Brain microvascular endothelial cell (primary cell): ENCODE data around the gene ATP6V0D1.
"Not testable (repeated sequence)": the region's sequence is repeated elsewhere in the genome, so short reads cannot be mapped to it uniquely, and the experiment has no call there.

ENCODE experiments used
- DNase-seq: peaks from one replicate; pipeline ENCODE4 v3.0.0-alpha.2; 2020
- H3K27ac ChIP-seq: fragments of 250-450 bp; sonication (Bioruptor Pico); 2 replicates; pipeline ENCODE4 v1.5.1; 2020; ENCODE audit warnings: mild to moderate bottlenecking, moderate library complexity
- H3K27me3 ChIP-seq: fragments of 250-450 bp; sonication (Bioruptor Pico); replicated peaks from 2 replicates; pipeline ENCODE4 v1.5.1; 2020; ENCODE audit warnings: mild to moderate bottlenecking
- H3K36me3 ChIP-seq: fragments of 250-450 bp; sonication (Bioruptor Pico); replicated peaks from 2 replicates; pipeline ENCODE4 v1.5.1; 2020; ENCODE audit warnings: mild to moderate bottlenecking
- H3K4me3 ChIP-seq: 2 replicates; pipeline ENCODE4 v1.5.1; 2011; ENCODE audit warnings: low read depth, mild to moderate bottlenecking, control low read depth, low read length, moderate library complexity
- in situ Hi-C: cut with HindIII; loops from 2 replicates; pipeline ENCODE4 v1.10.0; 2017; ENCODE audit warnings: low sequenced_read_pairs, low pct_ligation_motif_present
- TF ChIP-seq, protein P1 (sequence below): IDR thresholded peaks from 2 replicates; pipeline ENCODE4 v1.5.1; 2011; ENCODE audit warnings: low read depth, mild to moderate bottlenecking, moderate library complexity, low read length, control low read depth, inconsistent platforms; ENCODE audit errors: missing control alignments

ATP6V0D1 gene

DNA sequence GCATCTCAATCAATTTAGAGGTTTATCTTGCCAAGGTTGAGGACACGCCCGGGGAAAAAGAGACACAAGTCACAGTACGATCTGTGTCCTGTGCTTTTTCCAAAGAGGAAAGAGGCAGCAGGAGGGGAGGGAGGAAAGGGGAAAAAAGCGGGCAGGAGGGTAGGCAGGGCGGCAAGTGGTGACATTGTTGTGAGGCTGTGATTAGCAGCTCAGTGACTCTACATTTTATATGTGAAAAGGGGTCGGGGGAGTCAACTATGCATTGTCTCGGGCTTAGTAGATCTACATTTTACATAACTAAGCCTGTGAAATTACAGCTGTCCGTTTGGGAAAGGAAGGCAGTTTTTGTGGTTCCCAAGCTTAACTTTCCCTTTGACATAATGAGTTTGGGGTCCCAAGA, 25.5 kb upstream of the ATP6V0D1 start:
- in situ Hi-C loops: no loop called here
- Histone ChIP-seq H3K4me3 (no peak overlapping the region), H3K36me3 (no peaks in the 10 kb centered on the region), H3K27ac (no peak overlapping the region), H3K27me3 (no peaks in the 10 kb centered on the region)
- TF ChIP-seq, protein P1, sequence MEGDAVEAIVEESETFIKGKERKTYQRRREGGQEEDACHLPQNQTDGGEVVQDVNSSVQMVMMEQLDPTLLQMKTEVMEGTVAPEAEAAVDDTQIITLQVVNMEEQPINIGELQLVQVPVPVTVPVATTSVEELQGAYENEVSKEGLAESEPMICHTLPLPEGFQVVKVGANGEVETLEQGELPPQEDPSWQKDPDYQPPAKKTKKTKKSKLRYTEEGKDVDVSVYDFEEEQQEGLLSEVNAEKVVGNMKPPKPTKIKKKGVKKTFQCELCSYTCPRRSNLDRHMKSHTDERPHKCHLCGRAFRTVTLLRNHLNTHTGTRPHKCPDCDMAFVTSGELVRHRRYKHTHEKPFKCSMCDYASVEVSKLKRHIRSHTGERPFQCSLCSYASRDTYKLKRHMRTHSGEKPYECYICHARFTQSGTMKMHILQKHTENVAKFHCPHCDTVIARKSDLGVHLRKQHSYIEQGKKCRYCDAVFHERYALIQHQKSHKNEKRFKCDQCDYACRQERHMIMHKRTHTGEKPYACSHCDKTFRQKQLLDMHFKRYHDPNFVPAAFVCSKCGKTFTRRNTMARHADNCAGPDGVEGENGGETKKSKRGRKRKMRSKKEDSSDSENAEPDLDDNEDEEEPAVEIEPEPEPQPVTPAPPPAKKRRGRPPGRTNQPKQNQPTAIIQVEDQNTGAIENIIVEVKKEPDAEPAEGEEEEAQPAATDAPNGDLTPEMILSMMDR: no peak
- no peak for DNase-seq

DNA sequence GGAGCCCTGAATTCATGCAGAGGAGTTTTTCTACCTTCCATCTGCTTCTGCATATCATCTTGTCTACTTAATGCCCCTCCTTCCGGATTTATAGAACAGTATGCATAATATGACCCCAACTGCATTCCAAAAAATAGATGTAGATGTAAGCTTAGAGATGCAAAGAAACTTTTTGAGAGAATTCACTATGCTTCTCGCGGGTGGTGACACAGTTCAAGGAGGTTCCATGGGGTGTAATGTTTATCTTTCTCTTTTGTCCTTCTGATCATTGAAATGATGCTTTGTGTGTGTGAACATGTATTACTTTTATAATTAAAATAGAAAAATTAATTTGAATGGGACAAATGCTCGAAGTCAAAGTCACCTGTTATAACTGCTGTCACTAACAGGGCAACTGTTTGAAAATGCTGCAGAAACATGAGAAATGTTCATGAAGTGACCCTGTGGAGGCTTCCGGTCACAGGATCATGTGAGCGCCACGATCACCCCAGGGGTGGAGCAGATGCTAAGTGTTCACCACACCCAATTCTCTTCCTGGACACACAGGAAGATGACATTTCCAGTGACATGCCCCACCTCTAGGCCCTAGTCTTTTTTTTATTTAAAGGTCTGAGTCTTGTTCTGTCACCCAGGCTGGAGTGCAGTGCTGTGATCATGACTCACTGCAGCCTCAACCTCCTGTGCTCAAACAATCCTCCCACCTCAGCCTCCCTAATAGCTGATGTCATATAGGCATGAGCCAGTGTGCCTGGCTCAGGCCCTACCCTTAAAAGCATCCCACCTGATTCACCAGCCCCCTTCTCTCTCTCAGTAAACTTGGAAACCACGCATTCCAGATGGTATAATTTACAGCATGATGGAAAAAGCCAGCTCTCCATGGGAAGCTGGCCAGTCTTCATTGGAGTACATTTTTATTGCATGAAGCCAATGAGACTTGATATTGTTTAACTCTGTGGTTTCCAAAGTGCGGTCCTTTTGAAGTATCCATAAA, 23.4 kb upstream of the ATP6V0D1 start:
- H3K4me3 ChIP-seq: no peak overlapping the region
- no peaks in the 10 kb centered on the region for H3K27me3 ChIP-seq
- in situ Hi-C loops: no loop called here
- H3K36me3 ChIP-seq: no peaks in the 10 kb centered on the region
- H3K27ac ChIP-seq: no peak overlapping the region
- TF ChIP-seq, protein P1: no peak
- DNase-seq: no peak

DNA sequence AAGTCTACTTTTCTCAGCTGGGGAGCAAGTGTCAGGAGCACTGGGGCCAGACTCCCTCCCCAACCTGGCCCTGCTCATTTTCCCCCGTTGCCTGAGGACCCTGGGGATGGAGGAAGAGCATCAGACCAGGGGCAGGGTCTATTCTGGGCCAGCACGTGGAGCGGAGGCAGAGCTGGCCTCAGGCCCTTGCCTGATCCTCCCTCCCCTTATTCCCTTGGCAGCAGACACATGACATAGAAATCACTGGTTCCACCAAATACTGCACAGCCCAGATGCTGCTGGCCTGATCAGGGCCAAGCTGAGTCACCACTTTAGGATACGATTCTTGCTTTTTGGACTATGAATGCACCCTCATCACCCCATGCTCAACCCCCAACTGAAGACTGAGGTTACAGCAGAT, 18.1 kb upstream of the ATP6V0D1 start:
- H3K27me3 ChIP-seq: no peaks in the 10 kb centered on the region
- in situ Hi-C loops: no loop called here
- TF ChIP-seq, protein P1: no peak
- H3K36me3 ChIP-seq: no peaks in the 10 kb centered on the region
- H3K4me3 ChIP-seq: no peak overlapping the region
- H3K27ac ChIP-seq: no peak overlapping the region
- DNase-seq: no peak

DNA sequence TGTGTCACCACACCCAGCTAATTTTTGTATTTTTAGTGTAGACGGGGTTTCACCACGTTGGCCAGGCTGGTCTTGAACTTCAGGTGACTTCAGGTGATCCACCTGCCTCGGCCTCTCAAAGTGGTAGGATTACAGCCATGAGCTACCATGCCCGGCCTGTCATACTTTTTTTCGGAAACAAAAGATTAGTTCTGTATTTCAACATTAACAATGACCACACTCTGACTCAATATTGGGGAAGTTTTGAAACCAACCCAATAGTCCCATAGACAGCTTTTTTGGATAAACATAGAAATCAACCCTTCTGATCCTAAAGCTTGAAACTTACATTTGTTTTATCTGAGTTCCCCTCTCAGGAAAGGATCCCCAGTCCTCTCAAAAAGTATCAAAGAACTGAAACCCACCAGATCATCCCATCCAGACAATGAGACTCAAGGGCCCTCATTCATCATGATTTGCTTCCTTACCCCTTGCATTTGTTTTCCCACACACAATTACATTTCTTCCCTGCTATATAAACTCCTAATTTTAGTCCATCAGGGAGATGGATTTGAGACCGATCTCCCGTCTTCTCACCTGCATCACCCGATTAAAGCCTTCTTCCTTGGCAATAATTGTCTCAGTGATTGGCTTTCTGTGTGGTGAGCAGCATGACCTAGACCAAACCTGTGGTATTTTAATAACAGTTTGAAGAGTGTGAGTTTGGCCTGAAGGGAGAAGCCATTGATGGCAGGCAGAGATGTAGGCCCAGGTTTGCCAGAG, 9.6 kb upstream of the ATP6V0D1 start:
- Histone ChIP-seq H3K27me3 (no peaks in the 10 kb centered on the region), H3K4me3 (no peak overlapping the region), H3K36me3 (no peaks in the 10 kb centered on the region), H3K27ac (no peak overlapping the region)
- in situ Hi-C loops: no loop called here
- TF ChIP-seq, protein P1: no peak
- DNase-seq: no peak

DNA sequence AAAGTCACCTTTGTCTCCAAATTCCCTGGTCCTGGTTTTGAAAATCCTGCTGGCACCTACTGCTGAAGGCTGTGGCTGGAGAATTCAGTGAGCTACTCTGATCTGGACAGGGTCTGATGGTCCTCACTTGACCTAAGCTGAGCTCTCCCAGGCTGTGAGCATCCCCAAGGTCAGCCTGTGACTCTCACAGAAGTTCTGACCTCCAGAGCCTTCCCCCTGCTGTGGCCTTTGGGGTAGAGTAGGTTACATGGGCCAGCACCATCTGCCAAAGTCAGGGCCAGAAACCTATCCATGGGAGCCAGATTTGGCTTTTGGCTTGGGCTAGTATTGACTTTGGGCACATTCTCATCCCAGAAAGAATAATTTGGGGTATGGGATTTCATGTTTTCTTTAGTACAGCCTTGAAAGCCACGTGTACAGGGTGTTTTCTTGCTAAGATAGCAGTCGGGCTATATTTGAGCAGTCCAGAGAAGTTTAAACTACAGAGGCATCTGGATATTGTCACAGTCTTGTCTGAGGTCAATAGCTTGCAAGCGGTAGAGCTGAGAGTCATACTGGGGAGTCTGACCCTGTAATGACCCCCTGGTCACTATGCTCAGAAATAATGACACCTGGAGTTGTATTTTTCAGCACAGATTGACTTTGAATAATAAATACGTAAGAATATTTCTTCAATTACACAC, 8.6 kb upstream of the ATP6V0D1 start:
- Histone ChIP-seq H3K27me3 (no peaks in the 10 kb centered on the region), H3K27ac (no peak overlapping the region), H3K36me3 (no peaks in the 10 kb centered on the region), H3K4me3 (no peak overlapping the region)
- in situ Hi-C loops: no loop called here
- TF ChIP-seq, protein P1: no peak
- no peak for DNase-seq

DNA sequence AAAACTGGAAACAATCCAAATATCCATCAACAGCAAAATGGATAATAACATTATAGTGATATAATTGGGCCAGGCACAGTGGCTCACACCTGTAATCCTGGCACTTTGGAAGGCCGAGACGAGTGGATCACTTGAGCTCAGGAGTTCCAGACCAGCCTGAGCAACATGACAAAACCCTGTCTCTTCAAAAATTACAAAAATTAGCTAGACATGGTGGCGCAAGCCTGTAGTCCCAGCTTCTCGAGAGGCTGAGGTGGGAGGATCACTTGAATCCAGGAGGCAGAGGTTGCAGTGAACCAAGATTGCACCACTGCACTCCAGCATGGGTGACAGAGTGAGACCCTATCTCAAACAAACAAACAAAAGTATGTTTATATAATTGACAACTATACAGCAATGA, 6.6 kb upstream of the ATP6V0D1 start:
- H3K27ac ChIP-seq, H3K27me3 ChIP-seq, in situ Hi-C loops, H3K36me3 ChIP-seq, DNase-seq, H3K4me3 ChIP-seq: not testable (repeated sequence)
